Measurements from ENCODE around the gene MTA1. TPM values are rescaled to one million over a fixed set of nuclear protein-coding genes. Genes with fewer than 3 reads are reported as not detected.

The MTA1 gene
- total RNA-seq, 2 donors from 2014 or later = 93.4 to 252 TPM

DNA sequence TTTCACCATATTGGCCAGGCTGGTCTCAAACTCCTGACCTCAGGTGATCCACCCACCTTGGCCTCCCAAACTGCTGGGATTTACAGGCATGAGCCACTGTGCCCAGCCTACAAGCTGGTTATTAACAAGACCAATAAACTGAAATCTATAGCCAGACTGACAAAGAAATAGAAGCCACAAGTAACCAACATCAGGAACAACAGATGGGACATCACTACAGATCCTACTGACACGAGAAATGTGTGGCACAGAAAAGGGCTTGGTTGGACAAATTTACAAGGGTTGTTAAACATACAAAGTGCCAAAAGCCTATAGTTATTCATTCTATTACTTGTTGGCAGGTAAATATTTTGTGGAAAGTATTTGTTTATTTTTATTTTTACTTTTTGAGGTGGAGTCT lies 11.6 kb downstream of the MTA1 start:
- no peaks in the 10 kb centered on the region for H3K36me3 Mint-ChIP-seq
- H3K27ac Mint-ChIP-seq = no peak overlapping the region
- H3K4me1 Mint-ChIP-seq (ENCODE audit: low read depth in 2 of 2) = peaks cover 21% of the 10 kb centered on the region in 2 donors
- no peaks in the 10 kb centered on the region for H3K27me3 Mint-ChIP-seq
- DNase-seq (ENCODE audit: low spot score) (no peak), ATAC-seq (no peak)
- H3K4me3 Mint-ChIP-seq = no peak overlapping the region
- no peaks in the 10 kb centered on the region for H3K9me3 Mint-ChIP-seq

DNA sequence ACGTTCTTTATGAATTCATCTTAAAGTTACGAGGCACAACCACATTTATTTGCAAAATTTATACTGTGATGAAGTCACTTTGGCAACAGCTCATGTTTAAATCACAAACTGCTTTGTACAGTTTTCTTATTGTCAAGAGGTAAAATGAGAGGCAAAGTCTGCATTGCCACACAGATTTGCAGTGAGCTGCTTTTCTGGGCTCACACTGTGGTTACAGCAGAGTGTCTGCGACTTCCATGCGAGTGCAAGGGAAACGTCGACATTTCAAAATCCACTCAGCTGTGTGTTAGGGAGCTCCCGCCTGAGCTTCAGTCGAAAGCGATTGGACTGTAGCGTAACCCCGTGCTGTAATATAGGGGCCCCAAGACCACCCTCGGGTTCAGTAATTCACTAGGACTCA lies 13.0 kb downstream of the MTA1 start:
- Mint-ChIP-seq H3K27ac (no peak overlapping the region), H3K4me3 (no peak overlapping the region)
- DNase-seq (ENCODE audit: low spot score) = no peak

DNA sequence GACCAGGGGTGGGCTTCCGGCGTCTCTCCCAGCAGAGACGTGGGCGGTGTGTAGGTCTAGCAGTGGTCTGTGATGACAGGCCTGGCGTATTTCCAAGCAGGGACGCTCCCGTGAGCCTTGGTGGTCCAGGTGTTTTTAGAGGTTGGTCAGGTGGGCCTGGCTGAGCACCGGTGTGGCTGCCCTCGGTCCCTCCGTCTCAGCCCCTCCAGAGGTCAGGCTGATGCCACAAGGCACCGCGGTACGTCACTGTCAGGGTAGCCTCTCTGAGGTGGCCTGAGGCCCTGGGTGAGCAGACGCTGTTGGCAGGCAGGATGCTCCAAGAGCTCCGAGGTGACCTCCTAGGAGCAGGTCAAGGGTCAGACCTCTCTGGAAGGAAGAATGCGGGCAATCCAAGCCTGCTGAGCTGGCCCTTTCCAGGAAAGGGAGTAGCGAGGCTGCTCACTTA lies 13.6 kb downstream of the MTA1 start:
- DNase-seq (ENCODE audit: low spot score) (no peak), ATAC-seq (peak in 1 of 2 donors; percentile 50)
- H3K27ac Mint-ChIP-seq = no peak overlapping the region
- H3K36me3 Mint-ChIP-seq = no peaks in the 10 kb centered on the region
- H3K27me3 Mint-ChIP-seq = no peaks in the 10 kb centered on the region
- H3K9me3 Mint-ChIP-seq = no peaks in the 10 kb centered on the region
- H3K4me3 Mint-ChIP-seq = no peak overlapping the region
- H3K4me1 Mint-ChIP-seq (ENCODE audit: low read depth in 2 of 2) = peaks cover 12 to 16% of the 10 kb centered on the region in 2 donors

More for the DNA sequence above, 13.0 kb downstream of the MTA1 start:
- H3K4me1 Mint-ChIP-seq (ENCODE audit: low read depth in 2 of 2) = peaks cover 15 to 18% of the 10 kb centered on the region in 2 donors
- no peak for ATAC-seq
- H3K27me3 Mint-ChIP-seq = no peaks in the 10 kb centered on the region
- H3K9me3 Mint-ChIP-seq = no peaks in the 10 kb centered on the region
- H3K36me3 Mint-ChIP-seq = no peaks in the 10 kb centered on the region

DNA sequence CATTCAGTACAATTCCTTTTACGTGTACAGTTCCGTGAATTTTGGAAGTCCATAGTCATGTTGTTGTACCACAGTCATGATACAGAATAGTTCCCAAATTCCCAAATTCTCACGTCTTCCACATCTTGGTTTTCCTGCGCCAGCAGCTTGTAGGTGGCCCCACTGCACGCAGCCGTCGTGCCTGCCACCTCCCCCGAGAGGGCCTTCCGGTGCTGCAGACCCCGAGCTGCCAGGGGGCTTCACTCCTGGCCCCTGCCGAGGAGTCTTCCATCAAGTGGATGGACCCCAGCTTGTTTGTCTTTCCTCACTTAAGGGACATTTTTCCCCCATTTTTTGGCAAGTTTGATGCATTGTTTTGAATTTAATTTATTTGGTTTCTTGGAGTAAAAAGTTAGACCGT lies 16.8 kb downstream of the MTA1 start:
- peaks cover 8 to 14% of the 10 kb centered on the region in 2 donors for H3K4me1 Mint-ChIP-seq (ENCODE audit: low read depth in 2 of 2)
- no peak overlapping the region for H3K27ac Mint-ChIP-seq
- no peak overlapping the region for H3K4me3 Mint-ChIP-seq
- DNase-seq (ENCODE audit: low spot score) (no peak), ATAC-seq (no peak)
- H3K36me3 Mint-ChIP-seq = no peaks in the 10 kb centered on the region
- no peaks in the 10 kb centered on the region for H3K9me3 Mint-ChIP-seq
- no peaks in the 10 kb centered on the region for H3K27me3 Mint-ChIP-seq

DNA sequence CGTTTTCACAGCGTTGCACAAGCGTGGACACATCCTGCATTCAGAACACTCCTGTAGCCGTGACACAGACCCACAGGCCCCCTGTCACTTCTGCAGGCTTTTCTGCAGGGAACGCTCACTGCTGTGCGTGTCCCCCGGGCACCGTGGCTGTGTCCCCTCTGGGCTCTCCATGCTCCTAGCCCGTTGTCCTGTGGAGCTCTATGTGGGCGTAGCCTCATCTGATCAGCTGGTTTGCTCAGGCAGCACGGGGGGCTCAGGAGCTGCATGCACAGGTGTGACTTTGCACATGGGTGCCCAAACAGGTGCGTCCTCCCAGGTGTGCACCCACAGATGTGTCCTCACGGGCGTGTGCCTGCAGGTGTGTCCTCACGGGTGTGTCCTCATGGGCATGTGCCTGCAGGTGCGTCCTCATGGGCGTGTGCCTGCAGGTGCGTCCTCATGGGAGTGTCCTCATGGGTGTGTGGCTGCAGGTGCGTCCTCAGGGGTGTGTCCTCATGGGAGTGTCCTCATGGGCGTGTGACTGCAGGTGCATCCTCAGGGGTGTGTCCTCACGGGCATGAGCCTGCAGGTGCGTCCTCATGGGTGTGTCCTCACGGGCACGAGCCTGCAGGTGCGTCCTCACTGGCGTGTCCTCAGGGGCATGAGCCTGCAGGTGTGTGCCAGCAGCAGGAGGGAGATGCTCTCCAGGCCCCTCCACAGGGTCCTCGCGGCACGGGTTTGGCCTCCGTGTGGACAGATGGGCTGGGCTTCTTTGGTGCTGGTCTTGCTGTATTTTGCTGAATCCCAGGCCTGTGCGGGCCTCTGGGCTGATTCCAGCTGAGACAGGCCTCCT lies 17.5 kb downstream of the MTA1 start:
- H3K27me3 Mint-ChIP-seq = no peaks in the 10 kb centered on the region
- H3K4me1 Mint-ChIP-seq (ENCODE audit: low read depth in 2 of 2) = peaks cover 11 to 18% of the 10 kb centered on the region in 2 donors
- DNase-seq (ENCODE audit: low spot score) (no peak), ATAC-seq (no peak)
- no peak overlapping the region for H3K27ac Mint-ChIP-seq
- no peaks in the 10 kb centered on the region for H3K36me3 Mint-ChIP-seq
- no peaks in the 10 kb centered on the region for H3K9me3 Mint-ChIP-seq
- H3K4me3 Mint-ChIP-seq = no peak overlapping the region

DNA sequence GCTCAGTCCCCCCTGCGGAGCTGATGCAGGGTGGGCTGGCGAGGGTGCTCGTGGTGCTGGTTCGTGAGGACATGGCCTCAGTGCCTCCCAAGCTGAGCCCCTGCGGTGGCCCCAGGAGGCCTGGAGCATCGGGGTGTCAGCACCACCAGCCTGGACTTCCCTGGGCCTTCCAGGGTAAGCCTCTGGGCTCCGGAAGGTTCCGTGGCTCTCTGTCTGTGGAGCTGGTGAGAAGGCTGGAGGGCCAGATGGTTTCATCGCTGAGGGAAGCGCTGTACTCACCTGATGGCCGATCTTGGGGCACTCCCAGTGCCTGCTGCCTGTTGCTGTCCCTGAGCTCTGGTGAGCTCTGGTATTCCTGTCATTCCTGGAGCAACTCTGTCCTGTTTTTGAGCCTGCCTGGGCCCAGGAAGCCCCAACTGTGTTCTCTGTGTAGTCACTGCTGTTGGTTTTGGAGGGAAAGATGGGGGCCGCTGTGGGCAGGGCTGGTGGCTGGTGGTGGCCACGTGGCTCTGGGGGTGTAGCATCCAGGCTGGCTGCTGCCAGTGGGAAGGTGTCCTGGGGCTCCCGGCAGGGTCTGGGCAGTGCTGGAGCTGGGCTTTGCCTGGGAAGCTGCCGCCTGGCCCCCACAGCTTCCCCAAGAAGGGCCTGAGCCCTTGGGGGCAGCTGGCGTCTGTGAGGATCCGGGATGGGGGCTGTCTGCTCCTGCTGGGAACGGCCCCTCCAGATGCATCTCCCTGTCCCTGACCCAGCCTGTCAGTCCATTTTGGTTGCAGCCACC lies 18.3 kb downstream of the MTA1 start:
- no peak overlapping the region for H3K27ac Mint-ChIP-seq
- no peaks in the 10 kb centered on the region for H3K9me3 Mint-ChIP-seq
- no peaks in the 10 kb centered on the region for H3K27me3 Mint-ChIP-seq
- H3K36me3 Mint-ChIP-seq = no peaks in the 10 kb centered on the region
- no peak overlapping the region for H3K4me3 Mint-ChIP-seq
- no peak for ATAC-seq
- H3K4me1 Mint-ChIP-seq (ENCODE audit: low read depth in 2 of 2) = peaks cover 11 to 18% of the 10 kb centered on the region in 2 donors
- no peak for DNase-seq (ENCODE audit: low spot score)

DNA sequence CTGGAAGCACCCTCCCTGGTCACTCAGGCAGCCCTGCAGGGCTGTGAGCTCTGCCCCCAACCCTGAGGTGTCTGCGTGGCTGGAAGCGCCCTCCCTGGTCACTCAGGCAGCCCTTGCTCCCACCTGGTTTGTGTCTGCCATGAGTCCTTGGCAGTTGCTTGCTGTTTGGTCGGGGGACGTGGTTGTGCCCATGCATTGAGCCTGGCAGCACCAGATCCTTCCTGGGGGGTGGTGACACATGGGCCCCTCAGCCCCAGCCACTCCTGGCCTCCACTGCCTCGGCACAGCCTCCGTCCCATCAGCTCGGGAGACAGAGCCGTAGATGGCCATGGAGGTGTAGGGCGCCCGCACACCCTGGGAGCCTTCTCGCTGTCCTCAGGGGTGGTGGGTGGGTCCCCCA lies 19.6 kb downstream of the MTA1 start:
- Mint-ChIP-seq H3K9me3 (no peaks in the 10 kb centered on the region), H3K4me3 (no peak overlapping the region), H3K27ac (no peak overlapping the region), H3K4me1 (ENCODE audit: low read depth in 2 of 2) (peaks cover 11 to 18% of the 10 kb centered on the region in 2 donors), H3K27me3 (no peaks in the 10 kb centered on the region), H3K36me3 (no peaks in the 10 kb centered on the region)
- DNase-seq (ENCODE audit: low spot score) = no peak
- ATAC-seq = peak in 1 of 2 donors; percentile 31

DNA sequence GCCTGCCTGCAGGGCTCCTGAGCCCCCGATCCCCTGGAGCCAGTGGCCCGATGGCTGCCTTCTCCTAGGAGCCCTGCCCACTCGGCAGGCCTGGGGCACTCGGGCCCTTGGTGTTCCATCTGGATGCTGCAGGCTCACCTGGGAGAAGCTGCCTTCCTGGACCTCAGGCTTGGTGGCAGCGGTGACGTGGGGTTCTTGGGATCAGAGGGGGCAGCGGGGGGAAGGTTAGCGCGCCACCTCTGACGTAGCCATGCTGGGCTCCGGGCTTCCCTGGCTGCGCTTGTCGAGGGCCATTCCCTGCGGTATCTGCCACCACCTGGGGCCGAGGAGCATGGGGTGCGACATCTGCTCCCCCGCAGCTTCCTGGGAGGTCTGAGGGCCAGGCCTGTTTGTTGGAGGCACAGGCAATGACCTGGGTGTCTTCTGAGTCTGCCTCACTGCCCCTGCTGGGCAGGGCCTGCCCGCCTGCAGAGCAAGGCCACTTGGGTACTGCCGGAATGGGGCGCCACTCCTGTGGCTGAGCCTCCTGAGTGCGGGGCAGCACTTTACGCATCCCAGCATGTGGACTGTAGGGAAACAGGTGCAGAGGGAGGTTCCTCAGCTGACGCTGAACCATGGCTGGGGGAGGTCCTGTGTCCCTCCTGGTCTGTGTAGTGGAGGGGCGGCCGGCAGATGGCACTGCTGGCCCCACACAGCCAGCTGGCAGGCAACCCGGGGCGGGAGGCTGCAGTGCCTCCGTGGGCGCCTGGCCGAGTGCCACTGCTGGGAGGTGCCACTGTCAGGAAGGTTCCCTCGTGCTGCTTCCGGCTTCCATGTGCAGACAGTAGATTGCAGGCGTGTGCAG lies 20.3 kb downstream of the MTA1 start:
- no peak for ATAC-seq
- Mint-ChIP-seq H3K36me3 (no peaks in the 10 kb centered on the region), H3K27ac (no peak overlapping the region), H3K4me1 (ENCODE audit: low read depth in 2 of 2) (peaks cover 10 to 18% of the 10 kb centered on the region in 2 donors), H3K4me3 (no peak overlapping the region), H3K9me3 (no peaks in the 10 kb centered on the region), H3K27me3 (no peaks in the 10 kb centered on the region)
- DNase-seq (ENCODE audit: low spot score) = no peak

DNA sequence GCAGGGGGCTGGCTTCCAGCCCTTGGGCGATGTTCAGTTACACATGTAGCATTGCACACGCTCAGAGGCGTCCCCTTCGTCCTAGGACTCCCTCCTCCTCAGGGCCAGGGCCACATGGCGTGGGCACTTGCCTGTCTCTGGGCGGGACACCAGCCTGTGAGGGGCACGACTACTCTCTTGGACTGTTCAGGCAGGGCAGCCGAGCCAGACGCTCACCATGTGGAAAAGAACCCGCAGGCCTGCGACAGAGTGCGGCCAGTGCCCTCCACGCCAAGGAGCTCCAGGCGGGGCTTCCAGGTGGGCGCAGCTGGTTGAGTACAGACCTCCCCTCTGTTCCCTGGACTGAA lies 20.9 kb downstream of the MTA1 start:
- ATAC-seq (no peak), DNase-seq (ENCODE audit: low spot score) (no peak)
- Mint-ChIP-seq H3K4me1 (ENCODE audit: low read depth in 2 of 2) (peaks cover 6 to 18% of the 10 kb centered on the region in 2 donors), H3K9me3 (no peaks in the 10 kb centered on the region), H3K27ac (no peak overlapping the region), H3K4me3 (no peak overlapping the region), H3K36me3 (no peaks in the 10 kb centered on the region), H3K27me3 (no peaks in the 10 kb centered on the region)

DNA sequence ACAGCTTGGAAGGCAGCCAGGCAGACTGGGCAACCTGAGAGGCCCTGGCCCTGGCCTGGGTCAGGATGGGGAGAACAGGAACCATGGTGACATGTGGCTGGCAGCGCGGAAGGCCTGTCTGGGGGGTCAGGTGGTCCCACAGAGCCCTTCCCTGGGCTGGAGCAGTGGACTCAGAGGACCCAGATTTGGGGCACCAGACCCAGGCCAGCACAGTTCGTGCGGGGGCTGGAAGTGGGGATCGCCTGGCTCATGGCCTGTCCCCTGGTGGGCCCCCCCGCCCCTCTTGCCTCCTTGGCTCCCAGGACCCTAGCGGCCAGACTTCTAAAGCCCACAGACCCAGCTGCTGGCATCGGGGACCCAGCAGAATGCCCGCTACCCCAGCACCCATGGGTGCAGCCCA lies 21.4 kb downstream of the MTA1 start:
- Mint-ChIP-seq H3K9me3 (no peaks in the 10 kb centered on the region), H3K36me3 (no peaks in the 10 kb centered on the region)
- ATAC-seq = no peak

DNA sequence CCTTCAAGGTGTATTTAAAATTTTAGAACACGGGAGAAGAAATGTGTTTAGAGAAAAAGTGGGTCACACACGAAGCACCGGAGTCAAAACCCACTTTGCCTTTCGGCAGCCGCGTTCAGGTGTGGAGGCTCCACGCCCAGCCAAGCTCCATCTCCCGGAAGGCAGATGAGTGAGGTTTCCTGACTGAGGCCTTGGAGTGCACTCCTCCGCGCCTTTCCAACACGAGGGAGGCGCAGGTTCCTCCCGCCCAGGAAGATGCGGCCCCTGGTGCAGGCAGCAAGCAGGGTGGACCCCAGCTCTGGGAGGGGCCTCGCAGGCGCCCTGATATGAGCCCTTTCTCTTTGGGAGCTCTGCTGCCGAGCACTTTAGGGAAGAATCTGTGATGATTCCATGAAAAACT lies 22.5 kb downstream of the MTA1 start:
- Mint-ChIP-seq H3K36me3 (no peaks in the 10 kb centered on the region), H3K9me3 (no peaks in the 10 kb centered on the region), H3K27me3 (no peaks in the 10 kb centered on the region), H3K4me3 (no peak overlapping the region), H3K4me1 (ENCODE audit: low read depth in 2 of 2) (peaks cover 3 to 5% of the 10 kb centered on the region in 2 donors), H3K27ac (no peak overlapping the region)
- DNase-seq (ENCODE audit: low spot score) (no peak), ATAC-seq (no peak)

More for the DNA sequence above, 21.4 kb downstream of the MTA1 start:
- no peak overlapping the region for H3K4me3 Mint-ChIP-seq
- H3K4me1 Mint-ChIP-seq (ENCODE audit: low read depth in 2 of 2) = peaks cover 3 to 13% of the 10 kb centered on the region in 2 donors
- no peak for DNase-seq (ENCODE audit: low spot score)
- H3K27ac Mint-ChIP-seq = no peak overlapping the region
- H3K27me3 Mint-ChIP-seq = no peaks in the 10 kb centered on the region

DNA sequence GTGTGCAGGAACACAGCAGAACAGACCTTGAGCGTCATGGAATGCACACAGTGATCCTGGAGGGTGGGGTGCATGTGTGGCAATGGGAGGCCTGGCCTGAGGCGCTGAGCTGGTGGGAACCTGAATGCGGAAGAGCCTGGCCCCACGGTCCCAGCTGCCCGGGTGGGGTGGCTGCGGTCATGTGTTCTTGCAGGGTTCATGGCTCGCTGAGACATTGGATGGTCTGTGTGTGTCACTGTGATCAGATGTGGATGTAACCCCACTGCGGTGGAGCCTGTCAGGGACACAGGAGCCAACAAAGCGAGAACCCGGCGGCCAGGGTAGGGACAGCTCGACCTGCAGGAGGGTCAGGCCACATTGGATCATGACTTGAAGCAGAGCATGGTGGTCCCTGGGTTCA lies 23.2 kb downstream of the MTA1 start:
- Mint-ChIP-seq H3K27me3 (no peaks in the 10 kb centered on the region), H3K4me3 (no peak overlapping the region), H3K9me3 (no peaks in the 10 kb centered on the region), H3K4me1 (ENCODE audit: low read depth in 2 of 2) (peaks cover 5% of the 10 kb centered on the region in 2 donors), H3K36me3 (no peaks in the 10 kb centered on the region), H3K27ac (no peak overlapping the region)
- ATAC-seq = no peak
- no peak for DNase-seq (ENCODE audit: low spot score)

DNA sequence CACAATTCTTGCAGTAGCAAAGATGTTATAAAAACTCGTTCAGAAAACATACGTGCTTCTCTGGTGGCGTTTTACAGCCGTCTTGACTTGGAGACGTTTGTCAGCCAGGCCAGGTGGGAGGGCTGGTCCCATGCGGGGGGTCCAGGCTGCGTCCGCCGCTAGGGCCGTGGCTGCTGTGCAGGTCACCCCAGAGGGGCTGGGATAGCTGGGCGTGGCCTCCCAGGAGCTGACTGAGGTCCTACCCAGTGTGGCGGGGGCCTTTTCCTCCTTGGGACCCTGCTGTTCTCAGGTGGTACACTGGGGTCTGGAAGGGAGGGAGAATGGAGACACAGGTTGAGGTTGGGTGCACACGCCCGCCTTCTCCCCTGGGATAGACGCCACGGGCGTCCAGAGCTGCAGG lies 25.2 kb downstream of the MTA1 start:
- Mint-ChIP-seq H3K4me1 (ENCODE audit: low read depth in 2 of 2) (peaks cover 5% of the 10 kb centered on the region in 2 donors), H3K27ac (no peak overlapping the region), H3K9me3 (no peaks in the 10 kb centered on the region), H3K27me3 (no peaks in the 10 kb centered on the region), H3K36me3 (no peaks in the 10 kb centered on the region), H3K4me3 (no peak overlapping the region)
- DNase-seq (ENCODE audit: low spot score) = no peak
- no peak for ATAC-seq
